Measurements from ENCODE around the gene SCAMP4.
"Not testable (repeated sequence)": the region's sequence is repeated elsewhere in the genome, so short reads cannot be mapped to it uniquely, and the experiment has no call there.

Gene SCAMP4

DNA sequence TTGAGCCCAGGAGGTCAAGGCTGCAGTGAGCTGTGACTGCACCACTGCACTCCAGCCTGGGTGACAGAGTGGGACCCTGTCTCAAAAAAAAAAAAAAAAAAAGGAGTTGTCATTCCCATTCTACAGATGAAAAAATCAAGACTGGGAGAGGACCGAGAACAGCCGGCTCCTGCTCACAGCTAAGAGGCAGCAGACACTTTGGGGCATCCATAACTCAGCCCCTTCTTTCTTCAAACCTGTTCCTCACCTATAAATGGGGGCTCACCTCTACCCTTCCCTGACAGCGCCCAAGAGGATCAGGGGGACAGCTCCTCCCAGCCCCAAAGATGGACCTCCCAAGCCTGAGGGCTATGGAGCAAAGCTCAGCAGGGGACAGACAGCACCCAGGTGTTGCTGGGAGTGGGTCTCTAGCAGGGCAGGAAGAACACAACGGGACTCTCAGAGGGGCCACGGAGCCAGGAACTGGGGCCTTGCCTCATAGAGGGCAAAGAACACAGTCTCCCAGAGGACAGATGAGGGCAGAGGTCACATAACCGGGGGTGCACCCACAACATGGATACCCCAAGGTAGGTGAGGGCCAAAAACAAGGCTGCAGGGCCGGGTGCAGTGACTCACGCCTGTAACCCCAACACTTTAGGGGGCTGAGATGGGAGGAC lies 38.4 kb upstream of the SCAMP4 start:
- DNase-seq = no peak

DNA sequence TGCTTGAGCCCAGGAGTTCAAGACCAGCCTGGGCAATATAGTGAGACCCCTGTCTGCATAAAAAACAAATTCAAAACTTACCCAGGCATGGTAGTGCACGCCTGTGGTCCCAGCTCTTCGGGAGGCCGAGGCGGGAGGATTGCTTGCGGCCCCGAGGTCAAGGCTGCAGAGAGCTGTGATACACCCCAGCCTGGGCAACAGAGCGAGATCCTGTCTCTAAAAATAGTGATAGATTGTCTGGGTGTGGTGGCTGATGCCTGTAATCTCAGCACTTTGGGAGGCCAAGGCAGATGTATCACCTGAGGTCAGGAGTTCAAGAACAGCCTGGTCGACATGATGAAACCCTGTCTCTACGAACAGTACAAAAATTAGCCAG lies 37.9 kb upstream of the SCAMP4 start:
- DNase-seq = no peak

GRCh38 chr19:1868971-1869370 lies 36.2 kb upstream of the SCAMP4 start:
- no peak for DNase-seq

DNA sequence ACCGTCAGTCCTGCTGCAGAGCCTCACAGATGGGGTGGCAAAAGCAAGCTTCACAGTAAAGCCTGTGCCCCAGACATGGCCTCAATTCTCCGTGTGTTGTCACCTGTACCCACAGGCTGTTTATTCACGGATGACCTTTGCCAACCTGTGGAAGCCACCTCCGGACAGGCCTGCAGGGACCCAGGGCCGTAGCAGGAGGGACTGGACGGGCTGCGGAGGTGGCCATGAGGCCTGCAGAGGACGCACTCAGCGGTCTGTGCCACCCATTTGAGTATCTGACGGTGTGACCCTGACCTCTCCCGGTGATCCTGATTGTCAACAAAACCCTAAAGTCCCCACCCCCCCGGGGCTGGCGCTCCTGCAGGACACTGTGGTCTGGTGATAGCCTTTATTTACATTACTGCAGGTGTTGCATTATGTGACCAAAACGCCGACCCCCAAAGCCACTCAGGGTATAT lies 34.0 kb upstream of the SCAMP4 start:
- DNase-seq = no peak

DNA sequence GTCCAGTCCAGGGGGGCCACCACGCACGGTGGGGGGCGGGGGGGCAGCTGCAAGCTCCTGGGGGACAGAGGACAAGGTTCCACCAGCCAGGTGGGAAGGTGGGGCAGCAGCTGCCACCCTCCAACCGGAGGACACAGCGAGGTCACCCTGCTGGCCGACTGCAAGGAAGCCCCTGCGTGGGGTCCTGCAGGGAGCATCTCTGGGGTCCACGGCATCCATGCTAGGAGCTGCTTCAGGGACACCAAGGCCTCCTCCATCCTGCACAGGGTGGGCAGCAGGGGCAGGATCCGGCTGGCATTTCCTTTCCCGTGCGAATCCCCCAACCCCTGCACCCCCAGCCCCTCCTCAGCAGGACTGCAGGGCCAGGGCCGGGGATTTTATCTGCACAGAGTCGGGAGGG lies 33.6 kb upstream of the SCAMP4 start:
- no peak for DNase-seq

- no peak for DNase-seq
Observed at GRCh38 chr19:1872807-1873523, 32.2 kb upstream of the SCAMP4 start.

- DNase-seq = no peak
Observed at GRCh38 chr19:1873524-1874473, 31.4 kb upstream of the SCAMP4 start.

- DNase-seq = no peak
Observed at GRCh38 chr19:1874554-1875185, 30.5 kb upstream of the SCAMP4 start.

GRCh38 chr19:1875265-1875645 lies 29.9 kb upstream of the SCAMP4 start:
- DNase-seq = not testable (repeated sequence)

DNA sequence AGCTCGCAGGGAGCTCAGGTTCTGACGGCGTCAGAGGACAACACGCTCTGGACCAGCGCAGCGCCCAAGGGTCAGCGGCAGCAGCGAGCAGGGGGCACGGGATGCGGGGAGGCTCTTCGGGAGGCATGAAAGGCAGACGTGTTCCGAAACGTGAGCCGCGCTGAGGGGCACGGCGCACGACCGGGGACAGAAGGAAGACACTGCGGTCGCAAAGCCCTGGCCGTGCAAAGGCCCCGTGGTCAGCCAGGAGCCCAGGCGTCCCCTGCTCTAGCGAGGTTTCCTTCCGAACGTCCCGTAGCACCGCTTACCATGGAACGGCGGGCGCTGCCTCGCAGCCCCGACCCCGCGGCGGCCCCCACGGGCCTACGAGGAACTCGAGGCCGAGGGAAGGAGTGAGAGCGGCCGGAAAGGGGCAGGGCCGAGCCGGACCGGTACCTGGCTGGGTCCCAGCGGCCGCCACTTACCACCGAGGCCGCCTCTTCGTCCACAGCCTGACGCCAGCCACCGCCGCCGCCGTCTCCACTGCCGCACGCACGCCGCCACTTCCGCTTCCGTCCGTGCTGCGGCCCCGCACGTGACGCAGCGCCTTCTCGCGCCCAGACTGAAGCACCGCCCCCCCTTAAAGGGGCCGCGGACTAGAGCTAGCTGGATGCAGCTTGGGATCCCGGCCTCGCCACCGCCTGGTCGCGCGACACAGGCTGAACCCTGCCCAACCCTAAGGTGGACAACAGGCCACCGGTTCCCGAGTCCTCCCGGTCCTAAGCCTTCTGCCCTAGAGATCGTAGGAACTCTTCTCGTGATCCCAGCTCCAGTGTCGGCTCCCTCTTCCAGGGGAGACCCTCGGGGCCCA lies 29.3 kb upstream of the SCAMP4 start:
- DNase-seq = peak; percentile 85

GRCh38 chr19:1876496-1877279 lies 28.5 kb upstream of the SCAMP4 start:
- not testable (repeated sequence) for DNase-seq

DNA sequence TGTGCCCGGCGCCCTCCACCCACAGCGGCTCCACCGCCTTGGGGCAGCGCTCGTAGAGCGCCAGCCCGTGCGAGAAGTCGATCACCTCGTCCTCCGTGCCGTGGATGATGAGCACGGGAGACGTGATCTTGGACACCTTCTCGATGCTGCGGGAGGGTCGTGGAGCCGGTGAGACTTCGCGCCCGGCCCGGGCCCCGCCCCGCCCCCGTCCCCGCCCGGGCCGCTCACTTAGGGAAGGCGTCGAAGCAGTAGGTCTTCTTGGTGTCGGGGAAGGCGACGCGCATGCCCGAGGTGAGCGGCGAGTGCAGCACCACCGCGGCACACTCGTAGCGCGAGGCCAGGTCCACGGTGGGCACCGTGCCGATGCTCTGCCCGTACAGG lies 27.9 kb upstream of the SCAMP4 start:
- not testable (repeated sequence) for DNase-seq

DNA sequence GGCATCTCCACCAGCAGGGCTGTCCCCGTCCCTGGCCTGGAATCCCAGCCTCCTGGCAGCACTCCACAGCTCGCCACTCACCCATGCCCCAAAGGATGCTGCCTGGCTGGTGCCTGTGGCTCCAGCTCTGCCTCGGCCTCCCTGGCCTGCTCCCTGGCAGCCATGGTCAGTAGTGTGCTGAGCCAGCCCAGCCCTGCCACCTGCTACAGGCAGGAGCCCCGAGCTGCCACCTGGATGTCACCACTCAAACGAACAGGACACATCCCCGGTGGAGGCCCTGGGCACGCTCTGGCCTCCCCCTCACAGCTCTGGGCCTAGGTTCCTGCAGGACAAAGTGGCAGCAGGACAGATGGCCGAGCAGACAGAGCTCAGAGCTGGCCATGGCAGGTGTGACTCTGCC lies 26.6 kb upstream of the SCAMP4 start:
- DNase-seq = not testable (repeated sequence)

GRCh38 chr19:1879982-1880381 lies 25.2 kb upstream of the SCAMP4 start:
- DNase-seq = not testable (repeated sequence)

- no peak for DNase-seq
Observed at GRCh38 chr19:1880611-1881392, 24.4 kb upstream of the SCAMP4 start.

- DNase-seq = not testable (repeated sequence)
Observed at GRCh38 chr19:1881393-1882088, 23.7 kb upstream of the SCAMP4 start.

DNA sequence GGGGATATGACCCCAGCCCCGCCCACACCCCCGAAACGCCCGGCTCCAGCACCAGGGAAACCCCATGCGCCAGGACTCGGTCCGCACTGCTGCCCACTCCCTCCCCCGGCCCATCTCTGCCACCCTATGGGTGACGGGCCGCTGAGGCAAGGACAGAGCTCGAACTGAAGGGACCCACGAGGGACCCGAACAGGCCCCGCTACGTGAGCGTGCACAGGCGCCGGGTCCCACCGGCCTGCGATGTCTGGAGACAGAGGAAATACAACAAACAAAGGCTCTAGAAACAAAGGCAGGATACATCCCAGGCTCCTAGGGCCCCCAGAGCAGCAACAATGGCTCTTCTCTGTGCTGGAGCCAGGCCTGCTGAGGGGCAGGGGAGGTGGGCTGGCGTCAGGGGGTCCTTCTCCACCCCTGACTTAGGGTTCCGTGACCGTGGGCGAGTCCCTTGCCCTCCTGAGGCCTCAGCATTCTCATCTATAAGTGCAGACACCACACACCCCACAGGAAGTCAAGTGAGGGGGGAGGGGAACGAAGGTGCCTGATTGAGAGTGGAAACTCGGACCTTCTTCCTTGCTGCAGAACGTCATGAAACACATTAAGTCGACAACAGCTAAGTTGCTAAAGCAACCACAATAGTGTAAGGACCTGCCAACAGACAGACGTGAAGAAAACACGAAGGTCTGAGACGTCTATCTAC lies 23.0 kb upstream of the SCAMP4 start:
- no peak for DNase-seq

GRCh38 chr19:1882786-1883692 lies 22.2 kb upstream of the SCAMP4 start:
- DNase-seq = no peak

Data from fibroblast of upper back skin (primary cell).